ENCODE results near the gene ADAT3.

- no peak for TF ChIP-seq EZH2 (IDR thresholded peaks at IDR 0.05; ENCODE audit: insufficient read depth, low read length)
- no peak for TF ChIP-seq CTCF (IDR thresholded peaks at IDR 0.05; ENCODE audit: insufficient read depth, low read depth, low read length)
These were observed 5.0 kb downstream of the ADAT3 start for GRCh38 chr19:1910177-1910576.
